DMS79 treated with DMSO at 0.1 percent for 48 hours (cell line): Measurements from ENCODE around the gene ZNF581.

Source experiments
- DNase-seq: peaks from one replicate; lab custom pipeline; 2025; lab: John Stamatoyannopoulos, UW

ZNF581 gene

GRCh38 chr19:55626350-55626749, 17.1 kb upstream of the ZNF581 start:
- no peak for DNase-seq

GRCh38 chr19:55632463-55632834, 11.0 kb upstream of the ZNF581 start:
- DNase-seq, result peak; percentile 81

- no peak for DNase-seq
These were observed 9.6 kb upstream of the ZNF581 start for GRCh38 chr19:55633861-55634260.

GRCh38 chr19:55635334-55635717, 8.1 kb upstream of the ZNF581 start:
- no peak for DNase-seq

GRCh38 chr19:55635856-55636440, 7.5 kb upstream of the ZNF581 start:
- DNase-seq, result no peak

- DNase-seq, result no peak
These were observed 6.7 kb upstream of the ZNF581 start for GRCh38 chr19:55636723-55637122.

- DNase-seq, result no peak
These were observed 5.9 kb upstream of the ZNF581 start for GRCh38 chr19:55637534-55637933.

- no peak for DNase-seq
These were observed 4.5 kb upstream of the ZNF581 start for GRCh38 chr19:55638864-55639359.

GRCh38 chr19:55640043-55640576, 3.3 kb upstream of the ZNF581 start:
- peak; percentile 62 for DNase-seq

- DNase-seq, result peak; percentile 44
These were observed 2.6 kb upstream of the ZNF581 start, which contains the start of gene ZNF580 for GRCh38 chr19:55640577-55641425. ZNF580 (plus strand) TSS chr19:55641002; CDS start chr19:55642509, 1,507 bp downstream.

GRCh38 chr19:55641426-55642152, 1.9 kb upstream of the ZNF581 start:
- DNase-seq, result peak; percentile 14

- DNase-seq, result no peak
These were observed 1.1 kb upstream of the ZNF581 start for GRCh38 chr19:55642153-55643002.

- no peak for DNase-seq
These were observed 383 bp downstream of the ZNF581 start for GRCh38 chr19:55643887-55644176.

- no peak for DNase-seq
These were observed 863 bp downstream of the ZNF581 start for GRCh38 chr19:55644191-55644833.

- DNase-seq, result peak; percentile 29
These were observed 1.5 kb downstream of the ZNF581 start for GRCh38 chr19:55644842-55645511.

GRCh38 chr19:55645512-55645881, 2.0 kb downstream of the ZNF581 start:
- DNase-seq, result no peak

- DNase-seq, result peak; percentile 47
These were observed 3.7 kb downstream of the ZNF581 start for GRCh38 chr19:55646889-55647731.

- peak; percentile 74 for DNase-seq
These were observed 4.5 kb downstream of the ZNF581 start, which contains the start of gene CCDC106 for GRCh38 chr19:55647732-55648584. CCDC106 (plus strand) TSS chr19:55648212; CDS start chr19:55649047, 835 bp downstream.
